Activated T-cell treated with anti-CD3 and anti-CD28 coated beads, Interleukin-2, amount 50 U/mL, for 24 hours (primary cell): ENCODE results near the gene CD96.
"Not testable (repeated sequence)": the region's sequence is repeated elsewhere in the genome, so short reads cannot be mapped to it uniquely, and the experiment has no call there.

ENCODE experiments used
- DNase-seq: peaks from one replicate; pipeline ENCODE4 v3.0.0-alpha.2; 2020
- H3K27ac Mint-ChIP-seq: 2 replicates; pipeline ENCODE4 v1.8.0; 2020; ENCODE audit warnings: mild to moderate bottlenecking, mixed read lengths
- H3K27me3 Mint-ChIP-seq: 2 replicates; pipeline ENCODE4 v1.8.0; 2020; ENCODE audit warnings: mixed read lengths
- H3K36me3 Mint-ChIP-seq: 2 replicates; pipeline ENCODE4 v1.8.0; 2020; ENCODE audit warnings: low read depth, mixed read lengths
- H3K4me1 Mint-ChIP-seq: 2 replicates; pipeline ENCODE4 v1.8.0; 2020; ENCODE audit warnings: low read depth, mixed read lengths
- H3K4me3 Mint-ChIP-seq: 2 replicates; pipeline ENCODE4 v1.8.0; 2020; ENCODE audit warnings: mild to moderate bottlenecking, moderate library complexity, mixed read lengths
- H3K9me3 Mint-ChIP-seq: 2 replicates; pipeline ENCODE4 v1.8.0; 2020; ENCODE audit warnings: mixed read lengths

The CD96 gene

GRCh38 chr3:111610189-111610588 is 68.2 kb downstream of the CD96 start:
- H3K4me3 Mint-ChIP-seq = peak overlapping the region; percentile 41
- peaks cover 97% of the 10 kb centered on the region for H3K4me1 Mint-ChIP-seq
- peak overlapping the region; percentile 97 for H3K27ac Mint-ChIP-seq
- no peak for DNase-seq
- peaks cover 67% of the 10 kb centered on the region for H3K36me3 Mint-ChIP-seq
- no peaks in the 10 kb centered on the region for H3K27me3 Mint-ChIP-seq
- peaks cover 4% of the 10 kb centered on the region for H3K9me3 Mint-ChIP-seq

- H3K4me1 Mint-ChIP-seq = peaks cover 97% of the 10 kb centered on the region
- H3K36me3 Mint-ChIP-seq = peaks cover 64% of the 10 kb centered on the region
These were observed 68.6 kb downstream of the CD96 start for GRCh38 chr3:111610612-111611054.

GRCh38 chr3:111613294-111613693 is 71.3 kb downstream of the CD96 start:
- H3K36me3 Mint-ChIP-seq = peaks cover 57% of the 10 kb centered on the region
- peaks cover 97% of the 10 kb centered on the region for H3K4me1 Mint-ChIP-seq
- no peaks in the 10 kb centered on the region for H3K9me3 Mint-ChIP-seq
- no peaks in the 10 kb centered on the region for H3K27me3 Mint-ChIP-seq
- H3K27ac Mint-ChIP-seq = peak overlapping the region; percentile 97
- no peak overlapping the region for H3K4me3 Mint-ChIP-seq
- DNase-seq = no peak

More at GRCh38 chr3:111610612-111611054, 68.6 kb downstream of the CD96 start:
- H3K27ac Mint-ChIP-seq = peak overlapping the region; percentile 97
- peak; percentile 70 for DNase-seq
- peaks cover 4% of the 10 kb centered on the region for H3K9me3 Mint-ChIP-seq
- H3K4me3 Mint-ChIP-seq = peak overlapping the region; percentile 41
- H3K27me3 Mint-ChIP-seq = no peaks in the 10 kb centered on the region

- DNase-seq = no peak
- H3K27ac Mint-ChIP-seq = peak overlapping the region; percentile 97
- no peaks in the 10 kb centered on the region for H3K27me3 Mint-ChIP-seq
- peaks cover 48% of the 10 kb centered on the region for H3K36me3 Mint-ChIP-seq
- H3K9me3 Mint-ChIP-seq = no peaks in the 10 kb centered on the region
- H3K4me3 Mint-ChIP-seq = peak overlapping the region; percentile 13
- peaks cover 96% of the 10 kb centered on the region for H3K4me1 Mint-ChIP-seq
These were observed 73.9 kb downstream of the CD96 start for GRCh38 chr3:111615880-111616279.

GRCh38 chr3:111616417-111617105 is 74.6 kb downstream of the CD96 start:
- Mint-ChIP-seq H3K9me3 (no peaks in the 10 kb centered on the region), H3K4me3 (peak overlapping the region; percentile 15), H3K27me3 (no peaks in the 10 kb centered on the region), H3K4me1 (peaks cover 95% of the 10 kb centered on the region), H3K36me3 (peaks cover 46% of the 10 kb centered on the region), H3K27ac (peak overlapping the region; percentile 97)
- DNase-seq = peak; percentile 82

DNA sequence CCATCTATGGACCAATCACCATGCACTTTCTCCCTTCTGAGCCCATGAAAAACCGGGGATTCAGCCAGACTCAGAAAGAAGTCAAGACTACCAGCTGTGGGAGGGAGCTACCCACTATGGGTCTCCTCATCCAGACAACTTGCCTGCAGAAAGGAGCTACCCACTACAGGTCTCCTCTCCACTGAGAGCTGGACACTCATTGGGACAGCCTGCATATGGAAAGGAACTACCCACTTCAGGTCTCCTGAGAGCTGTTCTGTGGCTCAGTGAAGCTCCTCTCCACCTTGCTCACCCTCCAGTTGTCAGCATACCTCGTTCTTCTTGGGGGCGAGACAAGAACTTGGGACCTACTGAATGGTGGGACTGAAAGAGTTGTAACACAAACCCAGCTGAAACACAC is 75.4 kb downstream of the CD96 start:
- H3K4me3 Mint-ChIP-seq = no peak overlapping the region
- H3K27ac Mint-ChIP-seq = peak overlapping the region; percentile 97
- H3K4me1 Mint-ChIP-seq = peaks cover 91% of the 10 kb centered on the region
- H3K36me3 Mint-ChIP-seq = peaks cover 42% of the 10 kb centered on the region
- peak; percentile 55 for DNase-seq
- no peaks in the 10 kb centered on the region for H3K27me3 Mint-ChIP-seq
- no peaks in the 10 kb centered on the region for H3K9me3 Mint-ChIP-seq

- Mint-ChIP-seq H3K27ac (peak overlapping the region; percentile 97), H3K36me3 (peaks cover 37% of the 10 kb centered on the region), H3K9me3 (no peaks in the 10 kb centered on the region), H3K4me1 (peaks cover 84% of the 10 kb centered on the region), H3K27me3 (no peaks in the 10 kb centered on the region), H3K4me3 (no peak overlapping the region)
- peak; percentile 56 for DNase-seq
These were observed 76.1 kb downstream of the CD96 start for GRCh38 chr3:111617912-111618601.

GRCh38 chr3:111618945-111619344 is 76.9 kb downstream of the CD96 start:
- peaks cover 75% of the 10 kb centered on the region for H3K4me1 Mint-ChIP-seq
- H3K36me3 Mint-ChIP-seq = peaks cover 37% of the 10 kb centered on the region
- no peaks in the 10 kb centered on the region for H3K27me3 Mint-ChIP-seq
- peak overlapping the region; percentile 97 for H3K27ac Mint-ChIP-seq
- no peak for DNase-seq
- no peak overlapping the region for H3K4me3 Mint-ChIP-seq
- H3K9me3 Mint-ChIP-seq = no peaks in the 10 kb centered on the region

DNA sequence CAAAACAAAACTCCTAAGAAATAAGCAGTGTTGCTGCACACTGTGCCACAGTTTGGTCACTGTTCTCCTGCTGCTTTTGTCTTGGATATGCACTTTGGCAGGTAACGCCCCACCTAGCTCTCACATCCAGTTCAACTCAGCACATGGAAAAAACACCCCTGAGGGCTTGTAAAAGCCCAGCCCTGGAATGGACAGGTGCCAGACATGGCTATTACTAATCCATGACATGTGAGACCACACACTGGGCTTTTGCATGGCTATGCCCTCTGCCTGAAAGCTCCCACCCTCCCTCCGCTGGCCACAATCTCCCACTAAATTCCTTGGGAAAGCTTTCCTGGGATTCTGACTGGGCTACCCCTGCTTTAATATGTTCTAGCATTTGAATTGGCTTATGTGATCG is 77.8 kb downstream of the CD96 start:
- no peak overlapping the region for H3K4me3 Mint-ChIP-seq
- H3K4me1 Mint-ChIP-seq = peaks cover 73% of the 10 kb centered on the region
- peak overlapping the region; percentile 66 for H3K27ac Mint-ChIP-seq
- no peaks in the 10 kb centered on the region for H3K27me3 Mint-ChIP-seq
- H3K9me3 Mint-ChIP-seq = no peaks in the 10 kb centered on the region
- peaks cover 40% of the 10 kb centered on the region for H3K36me3 Mint-ChIP-seq
- no peak for DNase-seq

DNA sequence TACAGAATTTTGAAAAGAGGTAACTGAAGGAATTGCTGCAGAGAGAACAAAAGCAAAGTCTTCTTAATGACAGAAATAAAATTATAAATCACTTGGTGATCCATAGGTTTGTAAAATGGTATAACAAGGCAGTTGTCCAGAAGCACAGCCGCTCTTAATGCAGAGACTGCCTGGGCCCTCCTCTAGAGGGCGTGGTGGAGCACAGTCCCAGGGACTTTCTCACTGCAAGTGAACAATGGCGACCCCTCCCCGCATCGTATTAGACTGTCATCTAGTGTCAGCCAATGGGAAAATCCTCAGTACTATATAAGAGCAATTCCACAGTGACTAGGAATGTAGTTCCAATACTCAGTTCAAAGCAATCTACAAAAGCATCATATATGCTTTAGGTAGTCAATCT is 79.5 kb downstream of the CD96 start:
- no peaks in the 10 kb centered on the region for H3K27me3 Mint-ChIP-seq
- DNase-seq = no peak
- no peak overlapping the region for H3K27ac Mint-ChIP-seq
- peaks cover 42% of the 10 kb centered on the region for H3K36me3 Mint-ChIP-seq
- peaks cover 57% of the 10 kb centered on the region for H3K4me1 Mint-ChIP-seq
- H3K9me3 Mint-ChIP-seq = no peaks in the 10 kb centered on the region
- H3K4me3 Mint-ChIP-seq = no peak overlapping the region

- Mint-ChIP-seq H3K4me3 (no peak overlapping the region), H3K27ac (no peak overlapping the region), H3K27me3 (no peaks in the 10 kb centered on the region), H3K4me1 (peaks cover 21% of the 10 kb centered on the region), H3K9me3 (peaks cover 14% of the 10 kb centered on the region), H3K36me3 (peaks cover 70% of the 10 kb centered on the region)
- no peak for DNase-seq
These were observed 85.1 kb downstream of the CD96 start for GRCh38 chr3:111627092-111627491.

DNA sequence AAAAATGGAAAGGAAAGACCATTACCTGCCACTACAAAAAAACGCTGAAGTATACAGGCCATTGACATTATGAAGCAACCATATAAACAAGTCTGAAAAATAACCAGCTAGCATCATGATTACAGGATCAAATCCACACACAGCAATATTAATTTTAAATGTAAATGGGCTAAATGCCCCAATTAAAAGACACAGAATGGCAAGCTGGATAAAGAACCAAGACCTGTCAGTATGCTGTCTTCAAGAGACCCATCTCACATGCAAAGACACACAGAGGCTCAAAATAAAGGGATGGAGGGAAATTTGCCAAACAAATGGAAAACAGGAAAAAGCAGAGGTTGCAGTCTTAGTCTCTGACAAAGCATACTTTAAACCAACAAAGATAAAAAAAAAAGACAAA is 87.0 kb downstream of the CD96 start:
- H3K4me1 Mint-ChIP-seq = peaks cover 21% of the 10 kb centered on the region
- H3K9me3 Mint-ChIP-seq = peaks cover 14% of the 10 kb centered on the region
- peaks cover 78% of the 10 kb centered on the region for H3K36me3 Mint-ChIP-seq
- not testable (repeated sequence) for DNase-seq, H3K27me3 Mint-ChIP-seq, H3K27ac Mint-ChIP-seq, H3K4me3 Mint-ChIP-seq

GRCh38 chr3:111630638-111631037 is 88.6 kb downstream of the CD96 start:
- Mint-ChIP-seq H3K4me1 (peaks cover 13% of the 10 kb centered on the region), H3K9me3 (peaks cover 14% of the 10 kb centered on the region), H3K36me3 (peaks cover 75% of the 10 kb centered on the region)
- H3K27ac Mint-ChIP-seq, H3K4me3 Mint-ChIP-seq, DNase-seq, H3K27me3 Mint-ChIP-seq: not testable (repeated sequence)

- no peaks in the 10 kb centered on the region for H3K27me3 Mint-ChIP-seq
- no peak overlapping the region for H3K4me3 Mint-ChIP-seq
- peaks cover 1% of the 10 kb centered on the region for H3K4me1 Mint-ChIP-seq
- no peak overlapping the region for H3K27ac Mint-ChIP-seq
- peaks cover 5% of the 10 kb centered on the region for H3K9me3 Mint-ChIP-seq
- DNase-seq = no peak
- H3K36me3 Mint-ChIP-seq = peaks cover 80% of the 10 kb centered on the region
These were observed 93.4 kb downstream of the CD96 start for GRCh38 chr3:111635403-111635802.

DNA sequence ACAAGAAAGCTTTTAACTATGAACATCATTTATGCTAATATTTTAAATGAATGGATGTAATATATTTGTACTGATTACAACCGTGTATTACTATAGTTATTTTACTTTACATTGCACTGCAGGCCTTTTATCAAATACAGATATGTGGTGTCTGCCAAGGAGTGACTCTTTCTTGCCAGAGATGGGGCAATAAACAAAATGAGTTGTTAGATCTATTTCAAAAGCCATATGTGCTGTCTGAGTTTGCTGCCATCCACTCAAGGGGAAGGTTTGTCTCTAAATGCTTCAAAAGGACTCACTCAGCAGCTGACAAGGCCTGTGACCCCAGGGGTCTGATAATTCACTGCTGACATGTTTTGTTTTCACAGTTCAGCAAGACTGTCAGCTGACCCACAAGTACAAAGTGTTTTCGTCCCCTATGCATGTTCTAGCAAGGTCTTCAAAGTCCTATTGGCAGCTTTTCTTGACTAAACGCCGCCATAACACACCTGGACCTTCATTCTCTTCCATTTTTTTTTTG is 94.4 kb downstream of the CD96 start:
- H3K9me3 Mint-ChIP-seq = peaks cover 12% of the 10 kb centered on the region
- H3K4me1 Mint-ChIP-seq = no peaks in the 10 kb centered on the region
- H3K4me3 Mint-ChIP-seq = no peak overlapping the region
- no peak overlapping the region for H3K27ac Mint-ChIP-seq
- no peaks in the 10 kb centered on the region for H3K27me3 Mint-ChIP-seq
- H3K36me3 Mint-ChIP-seq = peaks cover 82% of the 10 kb centered on the region
- DNase-seq = no peak
